Upper lobe of left lung (tissue), 6 donors: ENCODE measurements around the gene AAR2. TPM values are rescaled to one million over a fixed set of nuclear protein-coding genes. Genes with fewer than 3 reads are reported as not detected.

ENCODE experiments used
- ATAC-seq, 2 donors: fragments of 200-7000 bp; cut with Tn5 transposase; one replicate each; pipeline ENCODE4 v1.9.1; 2022; ENCODE audit warnings: mild to moderate bottlenecking in 2 of 2, moderate library complexity in 2 of 2; ENCODE audit not compliant: low FRiP score in 2 of 2
- DNase-seq, 2 donors: peaks; one replicate each; pipeline ENCODE4 v3.0.0-alpha.2; 2019 to 2020
- H3K27ac ChIP-seq, 4 donors: fragments of 200-600 bp; sonication (generic); one replicate each; pipeline ENCODE4 v1.5.1; 2016 to 2019
- H3K27me3 ChIP-seq, 4 donors: fragments of 200-600 bp; sonication (generic); one replicate each; pipeline ENCODE4 v1.5.1; 2017 to 2019
- H3K36me3 ChIP-seq, 4 donors: fragments of 200-600 bp; sonication (generic); one replicate each; pipeline ENCODE4 v1.5.1; 2016 to 2019
- H3K4me1 ChIP-seq, 4 donors: fragments of 200-600 bp; sonication (generic); one replicate each; pipeline ENCODE4 v1.5.1; 2018 to 2019
- H3K4me3 ChIP-seq, 4 donors: fragments of 200-600 bp; sonication (generic); one replicate each; pipeline ENCODE4 v1.5.1; 2017 to 2019; ENCODE audit warnings: mild to moderate bottlenecking in 2 of 4, moderate library complexity in 1 of 4
- H3K9me3 ChIP-seq, 4 donors: fragments of 200-600 bp; sonication (generic); one replicate each; pipeline ENCODE4 v1.5.1; 2018 to 2019
- EP300 ChIP-seq, 4 donors: sonication (generic); formaldehyde crosslinking; IDR thresholded peaks; one replicate each; pipeline ENCODE4 v1.5.1; 2017; ENCODE audit warnings: antibody characterized with exemption in 4 of 4, control low read depth in 2 of 4
- POLR2A ChIP-seq, 4 donors: fragments of 450-650 bp; IDR thresholded peaks; one replicate each; pipeline ENCODE4 v1.5.1; 2016 to 2017; ENCODE audit warnings: antibody characterized with exemption in 4 of 4, mild to moderate bottlenecking in 2 of 4
- POLR2AphosphoS5 ChIP-seq, 2 donors: sonication (generic); formaldehyde crosslinking; IDR thresholded peaks; one replicate each; pipeline ENCODE4 v1.5.1; 2017; ENCODE audit warnings: antibody characterized with exemption in 2 of 2
- WGBS, 2 donors: methylation state at CpG; one replicate each; pipeline ENCODE4 v1.1.5; 2017 to 2018; 5-methylcytosine and 5-hydroxymethylcytosine counted together
- total RNA-seq, 6 donors: library from RNA; depleted of rRNA in 4 of 6; stranded (reverse); fragments of >200 nt in 4 of 6; gene quantifications; one replicate each; pipeline versions ENCODE4 v1.1.0 to v1.2.1, GENCODE V29; 2016 to 2021
- TF ChIP-seq, protein P1 (sequence below), 6 experiments: fragments of 450-650 bp in 4 of 6; fragments of 200-600 bp in 2 of 6; sonication (generic) in 2 of 6; IDR thresholded peaks; one replicate each; pipeline ENCODE4 v1.5.1; 2016 to 2019; ENCODE audit warnings: antibody characterized with exemption in 6 of 6
- donor health status: DM: no; HTN: no; CAD: no; lungs with moderate emphysema.
- donor health status: DM: no; HTN: yes; CAD: no; lungs with severe emphysema.

The AAR2 gene
- total RNA-seq, 6 donors from 2014 or later: 19.9 to 42.0 (median 25.3) TPM

DNA sequence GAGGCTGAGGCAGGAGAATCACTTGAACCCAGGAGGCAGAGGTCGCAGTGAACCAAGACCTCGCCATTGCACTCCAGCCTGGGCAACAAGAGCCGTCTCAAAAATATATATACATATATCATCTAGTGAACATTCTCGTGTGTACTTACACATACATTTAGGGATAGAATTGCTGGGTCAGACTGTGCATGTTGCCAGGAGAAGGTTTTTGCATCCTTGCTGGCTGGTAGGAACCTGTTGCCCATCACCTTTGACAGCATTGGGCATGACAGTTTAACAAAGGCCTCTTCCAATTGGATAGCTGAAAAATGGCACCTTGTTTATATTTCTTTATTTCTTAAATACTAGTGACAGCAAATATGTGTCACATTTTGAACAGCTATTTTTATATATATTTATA lies 5.4 kb downstream of the AAR2 start:
- ATAC-seq: no peak

DNA sequence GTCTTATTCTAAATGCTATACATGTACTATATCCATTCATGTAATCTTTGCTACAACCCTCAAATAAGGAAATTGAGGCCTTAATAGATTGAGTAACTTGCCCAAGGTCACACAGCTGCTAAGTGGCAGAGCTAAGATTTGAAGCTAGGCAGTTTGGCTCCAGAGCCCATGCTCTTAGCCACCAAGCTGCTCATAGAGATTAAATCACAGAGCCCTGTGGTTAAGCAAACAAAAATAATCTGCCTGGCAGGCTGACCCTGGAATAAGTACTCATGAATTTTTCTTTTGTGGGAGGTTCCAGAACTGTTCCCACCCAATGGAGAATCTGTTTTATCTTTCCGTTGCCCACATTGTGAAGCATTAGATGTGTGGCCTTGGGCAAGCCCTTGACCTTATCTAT lies 7.4 kb downstream of the AAR2 start:
- no peaks in the 10 kb centered on the region for H3K9me3 ChIP-seq
- H3K36me3 ChIP-seq: peaks cover 24 to 94% (median 71%) of the 10 kb centered on the region in 4 donors
- DNase-seq: no peak
- 85 to 93% methylated on average over 1 of the region's 1 CpG for WGBS, 2 donors
- no peak overlapping the region for H3K27ac ChIP-seq
- no peak overlapping the region for H3K4me3 ChIP-seq
- no peaks in the 10 kb centered on the region for H3K27me3 ChIP-seq
- no peak for ATAC-seq
- TF ChIP-seq EP300 (IDR thresholded peaks at IDR 0.05): no peak
- TF ChIP-seq, protein P1, sequence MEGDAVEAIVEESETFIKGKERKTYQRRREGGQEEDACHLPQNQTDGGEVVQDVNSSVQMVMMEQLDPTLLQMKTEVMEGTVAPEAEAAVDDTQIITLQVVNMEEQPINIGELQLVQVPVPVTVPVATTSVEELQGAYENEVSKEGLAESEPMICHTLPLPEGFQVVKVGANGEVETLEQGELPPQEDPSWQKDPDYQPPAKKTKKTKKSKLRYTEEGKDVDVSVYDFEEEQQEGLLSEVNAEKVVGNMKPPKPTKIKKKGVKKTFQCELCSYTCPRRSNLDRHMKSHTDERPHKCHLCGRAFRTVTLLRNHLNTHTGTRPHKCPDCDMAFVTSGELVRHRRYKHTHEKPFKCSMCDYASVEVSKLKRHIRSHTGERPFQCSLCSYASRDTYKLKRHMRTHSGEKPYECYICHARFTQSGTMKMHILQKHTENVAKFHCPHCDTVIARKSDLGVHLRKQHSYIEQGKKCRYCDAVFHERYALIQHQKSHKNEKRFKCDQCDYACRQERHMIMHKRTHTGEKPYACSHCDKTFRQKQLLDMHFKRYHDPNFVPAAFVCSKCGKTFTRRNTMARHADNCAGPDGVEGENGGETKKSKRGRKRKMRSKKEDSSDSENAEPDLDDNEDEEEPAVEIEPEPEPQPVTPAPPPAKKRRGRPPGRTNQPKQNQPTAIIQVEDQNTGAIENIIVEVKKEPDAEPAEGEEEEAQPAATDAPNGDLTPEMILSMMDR (IDR thresholded peaks at IDR 0.05): no peak
- TF ChIP-seq POLR2AphosphoS5 (IDR thresholded peaks at IDR 0.05): no peak
- TF ChIP-seq POLR2A (IDR thresholded peaks at IDR 0.05): no peak
- peaks cover 0 to 5% (median 2%) of the 10 kb centered on the region in 4 donors for H3K4me1 ChIP-seq

More for the DNA sequence above, 5.4 kb downstream of the AAR2 start:
- Histone ChIP-seq H3K27ac (no peak overlapping the region), H3K9me3 (no peaks in the 10 kb centered on the region), H3K4me3 (no peak overlapping the region), H3K4me1 (peaks cover 15 to 26% (median 20%) of the 10 kb centered on the region in 4 donors), H3K36me3 (peaks cover 24 to 74% (median 53%) of the 10 kb centered on the region in 4 donors), H3K27me3 (no peaks in the 10 kb centered on the region)
- DNase-seq: no peak
- no peak for TF ChIP-seq EP300 (IDR thresholded peaks at IDR 0.05)
- no peak for TF ChIP-seq POLR2AphosphoS5 (IDR thresholded peaks at IDR 0.05)
- TF ChIP-seq, protein P1 (IDR thresholded peaks at IDR 0.05): no peak
- TF ChIP-seq POLR2A (IDR thresholded peaks at IDR 0.05): no peak
- WGBS, 2 donors: 92 to 96% methylated on average over 4 of the region's 4 CpGs

DNA sequence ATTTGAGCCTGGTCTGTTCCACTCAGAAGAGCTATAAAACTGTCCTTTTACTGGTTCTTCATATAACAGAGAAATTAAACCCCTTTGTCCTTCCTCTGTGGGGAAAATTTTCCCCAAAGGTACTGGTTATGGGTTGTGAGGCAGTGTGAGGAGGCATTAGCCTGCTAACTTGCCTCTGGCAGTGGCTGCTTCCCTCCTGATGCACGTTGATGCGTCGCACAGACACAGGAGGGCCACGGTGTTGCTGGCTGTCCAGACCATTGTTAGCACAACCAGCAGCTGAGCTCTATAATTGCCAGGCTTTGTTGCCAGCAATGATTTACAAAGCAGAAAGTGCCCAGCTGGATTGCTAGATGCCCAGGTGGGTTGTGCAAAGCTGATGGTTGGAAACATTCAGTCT lies 10.1 kb downstream of the AAR2 start:
- TF ChIP-seq POLR2AphosphoS5 (IDR thresholded peaks at IDR 0.05): no peak
- TF ChIP-seq POLR2A (IDR thresholded peaks at IDR 0.05): no peak
- TF ChIP-seq, protein P1 (IDR thresholded peaks at IDR 0.05): no peak
- TF ChIP-seq EP300 (IDR thresholded peaks at IDR 0.05): no peak
- no peaks in the 10 kb centered on the region for H3K9me3 ChIP-seq
- peaks cover 33 to 99% (median 58%) of the 10 kb centered on the region in 4 donors for H3K36me3 ChIP-seq
- no peak for ATAC-seq
- no peaks in the 10 kb centered on the region for H3K4me1 ChIP-seq
- H3K27me3 ChIP-seq: no peaks in the 10 kb centered on the region
- H3K4me3 ChIP-seq: no peak overlapping the region
- WGBS, 2 donors: 94 to 97% methylated on average over 4 of the region's 4 CpGs
- no peak overlapping the region for H3K27ac ChIP-seq
- DNase-seq: no peak

DNA sequence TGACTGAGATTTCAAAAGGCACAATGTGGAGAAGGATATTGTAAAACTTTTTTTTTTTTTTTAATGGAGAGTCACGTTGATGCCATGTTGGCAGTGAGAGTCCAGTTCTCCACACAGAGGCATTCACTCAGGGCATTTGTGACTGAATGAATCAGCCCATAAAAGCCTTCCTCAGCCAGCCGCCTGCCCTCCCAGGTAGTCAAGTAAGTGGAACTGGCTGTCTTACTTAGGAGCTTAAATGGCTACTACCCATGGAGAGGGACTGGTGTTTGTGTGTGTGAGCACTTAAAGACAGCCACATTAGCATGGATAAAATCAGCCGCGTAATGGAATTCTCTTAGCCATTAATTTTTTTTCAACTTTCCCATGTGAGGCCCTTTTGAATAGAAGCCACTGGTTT lies 12.6 kb downstream of the AAR2 start:
- ATAC-seq (no peak), DNase-seq (no peak)
- 90 to 96% methylated on average over 4 of the region's 4 CpGs for WGBS, 2 donors
- Histone ChIP-seq H3K27ac (no peak overlapping the region), H3K27me3 (no peaks in the 10 kb centered on the region), H3K36me3 (peaks cover 33 to 92% (median 61%) of the 10 kb centered on the region in 4 donors), H3K9me3 (no peaks in the 10 kb centered on the region), H3K4me1 (no peaks in the 10 kb centered on the region), H3K4me3 (no peak overlapping the region)
- no peak for TF ChIP-seq POLR2AphosphoS5 (IDR thresholded peaks at IDR 0.05)
- no peak for TF ChIP-seq POLR2A (IDR thresholded peaks at IDR 0.05)
- TF ChIP-seq EP300 (IDR thresholded peaks at IDR 0.05): no peak

DNA sequence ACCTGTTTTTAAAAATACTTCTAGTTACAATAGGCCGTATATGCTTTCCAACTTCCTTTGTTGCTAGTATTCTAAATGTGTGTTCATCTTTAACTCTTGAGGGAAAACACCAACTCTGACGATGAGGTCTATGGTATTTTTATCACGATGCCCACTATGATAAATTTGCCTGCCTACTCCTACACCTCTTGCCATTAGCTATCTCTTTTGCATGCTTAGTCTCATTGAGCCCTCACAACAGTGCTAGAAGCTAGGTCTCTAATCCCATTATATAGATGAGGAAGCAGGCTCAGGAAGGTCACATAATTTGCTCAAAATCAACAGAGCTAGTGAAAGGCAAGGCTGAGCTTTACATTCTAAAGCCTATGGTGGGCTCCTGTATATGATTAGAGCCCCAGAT lies 13.2 kb downstream of the AAR2 start:
- Histone ChIP-seq H3K9me3 (no peaks in the 10 kb centered on the region), H3K27me3 (no peaks in the 10 kb centered on the region), H3K36me3 (peaks cover 30 to 90% (median 55%) of the 10 kb centered on the region in 4 donors), H3K4me3 (no peak overlapping the region), H3K4me1 (no peaks in the 10 kb centered on the region), H3K27ac (no peak overlapping the region)
- 78 to 85% methylated on average over 3 of the region's 3 CpGs for WGBS, 2 donors
- TF ChIP-seq EP300 (IDR thresholded peaks at IDR 0.05) (no peak), POLR2AphosphoS5 (IDR thresholded peaks at IDR 0.05) (no peak), POLR2A (IDR thresholded peaks at IDR 0.05) (no peak)
- TF ChIP-seq, protein P1 (IDR thresholded peaks at IDR 0.05): no peak
- no peak for DNase-seq
- ATAC-seq: no peak
